Panc1 (cell line): ENCODE data around the gene RAB30. TPM values are rescaled to one million over a fixed set of nuclear protein-coding genes. Genes with fewer than 3 reads are reported as not detected.
"Not testable (repeated sequence)": the region's sequence is repeated elsewhere in the genome, so short reads cannot be mapped to it uniquely, and the experiment has no call there.

Experiments
- ATAC-seq: fragments of 200-7000 bp; cut with Tn5 transposase; 2 replicates; pipeline ENCODE4 v1.9.1; 2020; ENCODE audit warnings: mild to moderate bottlenecking, moderate library complexity
- BruUV-seq: library from RNA; stranded (reverse); fragments of 400-500 nt; replicated peaks from 2 replicates; lab custom pipeline; 2021; lab: Mats Ljungman, UMichigan
- CTCF ChIA-PET: fragments of 300-600 bp; sonication (Branson Sonifier 250); formaldehyde crosslinking; loops from one replicate; lab custom pipeline; 2022; ENCODE audit warnings: antibody characterized with exemption; lab: Charles Lee
- POLR2A ChIA-PET: fragments of 300-600 bp; sonication (Branson Sonifier 250); formaldehyde crosslinking; loops from one replicate; lab custom pipeline; 2022; ENCODE audit warnings: antibody characterized with exemption; lab: Charles Lee
- DNase-seq: peaks from one replicate; pipeline ENCODE4 v3.0.0-alpha.2; 2010; ENCODE audit warnings: low read depth, low spot score
- H3K27ac ChIP-seq: 2 replicates; pipeline ENCODE4 v1.5.1; 2011; ENCODE audit warnings: mild to moderate bottlenecking, low read length, inconsistent platforms
- H3K27me3 ChIP-seq: fragments of 200-500 bp; sonication (Bioruptor generic); 2 replicates; pipeline ENCODE4 v1.6.0; 2014; ENCODE audit warnings: low read length, inconsistent platforms; ENCODE audit not compliant: control insufficient read depth, insufficient read depth
- H3K36me3 ChIP-seq: fragments of 200-500 bp; sonication (Bioruptor generic); 2 replicates; pipeline ENCODE4 v1.5.1; 2014; ENCODE audit warnings: inconsistent platforms, mild to moderate bottlenecking, low read length, moderate library complexity; ENCODE audit not compliant: control insufficient read depth, insufficient read depth
- H3K4me1 ChIP-seq: 2 replicates; pipeline ENCODE4 v1.5.1; 2011; ENCODE audit warnings: inconsistent platforms, mild to moderate bottlenecking, low read length, moderate library complexity; ENCODE audit not compliant: control insufficient read depth, insufficient read depth
- H3K4me3 ChIP-seq, 2 experiments: 2 replicates each; pipeline ENCODE4 v1.5.1; 2011 to 2012; ENCODE audit warnings: low read depth in 2 of 2, low read length in 2 of 2, mild to moderate bottlenecking in 2 of 2, inconsistent platforms in 1 of 2, moderate library complexity in 1 of 2
- H3K9me3 ChIP-seq: fragments of 200-500 bp; sonication (Bioruptor generic); 2 replicates; pipeline ENCODE4 v1.5.1; 2014; ENCODE audit warnings: low read depth, mild to moderate bottlenecking, inconsistent platforms, low read length, moderate library complexity; ENCODE audit not compliant: control insufficient read depth, insufficient read depth
- CTCF ChIP-seq: fragments of 450-650 bp; IDR thresholded peaks from 2 replicates; pipeline ENCODE4 v1.5.1; 2017; ENCODE audit warnings: mild to moderate bottlenecking
- POLR2AphosphoS5 ChIP-seq: IDR thresholded peaks from 2 replicates; pipeline ENCODE4 v1.6.1; 2012; ENCODE audit warnings: mild to moderate bottlenecking, low read depth, low read length, moderate library complexity
- SIN3A ChIP-seq: IDR thresholded peaks from 2 replicates; pipeline ENCODE4 v1.6.1; 2012; ENCODE audit warnings: low read depth, mild to moderate bottlenecking, low read length, moderate library complexity, borderline replicate concordance; ENCODE audit not compliant: insufficient read depth
- TCF7L2 ChIP-seq: IDR thresholded peaks from 2 replicates; pipeline ENCODE4 v1.6.1; 2011; ENCODE audit warnings: mild to moderate bottlenecking, low read depth, low read length, inconsistent platforms
- in situ Hi-C: cut with HindIII; loops from 2 replicates; pipeline ENCODE4 v1.10.0; 2016; ENCODE audit warnings: low sequenced_read_pairs, low pct_unique_long_range_greater_than_20kb
- intact Hi-C: fragments of 100-400 bp; cut with micrococcal nuclease; formaldehyde crosslinking; loops from one replicate; pipeline ENCODE4 v1.10.0; 2022; ENCODE audit not compliant: unreplicated experiment
- total RNA-seq: library from RNA; stranded (reverse); gene quantifications from one replicate; pipeline ENCODE4 v1.2.1, GENCODE V29; 2021; ENCODE audit not compliant: unreplicated experiment
- TF ChIP-seq, protein P1 (sequence below), 2 experiments: IDR thresholded peaks; 2 replicates each; pipeline ENCODE4 v1.6.1; 2011 to 2012; ENCODE audit warnings: low read depth in 2 of 2, control low read depth in 1 of 2, low read length in 1 of 2, mild to moderate bottlenecking in 1 of 2, moderate library complexity in 1 of 2; ENCODE audit not compliant: insufficient read depth in 1 of 2

Gene RAB30
- total RNA-seq, 1 experiment from 2014 or later, result 19.0 TPM

GRCh38 chr11:82972103-82972502, 99.6 kb downstream of the RAB30 start:
- H3K9me3 ChIP-seq, result no peaks in the 10 kb centered on the region
- intact Hi-C loops (no loop called here), in situ Hi-C loops (no loop called here)
- DNase-seq (no peak), ATAC-seq (no peak)
- ChIA-PET CTCF (no interaction called here), POLR2A (no interaction called here)
- BruUV-seq, result no TSS peak
- H3K27ac ChIP-seq, result no peak overlapping the region
- TF ChIP-seq CTCF (no peak), SIN3A (no peak), TCF7L2 (no peak), POLR2AphosphoS5 (no peak)
- TF ChIP-seq, protein P1, sequence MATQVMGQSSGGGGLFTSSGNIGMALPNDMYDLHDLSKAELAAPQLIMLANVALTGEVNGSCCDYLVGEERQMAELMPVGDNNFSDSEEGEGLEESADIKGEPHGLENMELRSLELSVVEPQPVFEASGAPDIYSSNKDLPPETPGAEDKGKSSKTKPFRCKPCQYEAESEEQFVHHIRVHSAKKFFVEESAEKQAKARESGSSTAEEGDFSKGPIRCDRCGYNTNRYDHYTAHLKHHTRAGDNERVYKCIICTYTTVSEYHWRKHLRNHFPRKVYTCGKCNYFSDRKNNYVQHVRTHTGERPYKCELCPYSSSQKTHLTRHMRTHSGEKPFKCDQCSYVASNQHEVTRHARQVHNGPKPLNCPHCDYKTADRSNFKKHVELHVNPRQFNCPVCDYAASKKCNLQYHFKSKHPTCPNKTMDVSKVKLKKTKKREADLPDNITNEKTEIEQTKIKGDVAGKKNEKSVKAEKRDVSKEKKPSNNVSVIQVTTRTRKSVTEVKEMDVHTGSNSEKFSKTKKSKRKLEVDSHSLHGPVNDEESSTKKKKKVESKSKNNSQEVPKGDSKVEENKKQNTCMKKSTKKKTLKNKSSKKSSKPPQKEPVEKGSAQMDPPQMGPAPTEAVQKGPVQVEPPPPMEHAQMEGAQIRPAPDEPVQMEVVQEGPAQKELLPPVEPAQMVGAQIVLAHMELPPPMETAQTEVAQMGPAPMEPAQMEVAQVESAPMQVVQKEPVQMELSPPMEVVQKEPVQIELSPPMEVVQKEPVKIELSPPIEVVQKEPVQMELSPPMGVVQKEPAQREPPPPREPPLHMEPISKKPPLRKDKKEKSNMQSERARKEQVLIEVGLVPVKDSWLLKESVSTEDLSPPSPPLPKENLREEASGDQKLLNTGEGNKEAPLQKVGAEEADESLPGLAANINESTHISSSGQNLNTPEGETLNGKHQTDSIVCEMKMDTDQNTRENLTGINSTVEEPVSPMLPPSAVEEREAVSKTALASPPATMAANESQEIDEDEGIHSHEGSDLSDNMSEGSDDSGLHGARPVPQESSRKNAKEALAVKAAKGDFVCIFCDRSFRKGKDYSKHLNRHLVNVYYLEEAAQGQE (IDR thresholded peaks at IDR 0.05; ENCODE audit: insufficient read depth in 1 of 2, low read depth in 2 of 2, low read length in 1 of 2), result no peak
- no peak overlapping the region for H3K4me3 ChIP-seq
- H3K27me3 ChIP-seq, result no peaks in the 10 kb centered on the region
- no peaks in the 10 kb centered on the region for H3K4me1 ChIP-seq
- H3K36me3 ChIP-seq, result no peaks in the 10 kb centered on the region

- H3K27ac ChIP-seq, H3K9me3 ChIP-seq, intact Hi-C loops, DNase-seq, CTCF ChIA-PET, ATAC-seq, in situ Hi-C loops, H3K4me3 ChIP-seq, BruUV-seq, H3K36me3 ChIP-seq, H3K27me3 ChIP-seq, H3K4me1 ChIP-seq: not testable (repeated sequence)
- POLR2A ChIA-PET, result interaction anchor here (0.6 kb wide), 1 partner anchor 16 kb away, joined by 14 read pairs; no protein-coding TSS in a partner anchor
Measured at GRCh38 chr11:82971519-82971946, 100.2 kb downstream of the RAB30 start.

DNA sequence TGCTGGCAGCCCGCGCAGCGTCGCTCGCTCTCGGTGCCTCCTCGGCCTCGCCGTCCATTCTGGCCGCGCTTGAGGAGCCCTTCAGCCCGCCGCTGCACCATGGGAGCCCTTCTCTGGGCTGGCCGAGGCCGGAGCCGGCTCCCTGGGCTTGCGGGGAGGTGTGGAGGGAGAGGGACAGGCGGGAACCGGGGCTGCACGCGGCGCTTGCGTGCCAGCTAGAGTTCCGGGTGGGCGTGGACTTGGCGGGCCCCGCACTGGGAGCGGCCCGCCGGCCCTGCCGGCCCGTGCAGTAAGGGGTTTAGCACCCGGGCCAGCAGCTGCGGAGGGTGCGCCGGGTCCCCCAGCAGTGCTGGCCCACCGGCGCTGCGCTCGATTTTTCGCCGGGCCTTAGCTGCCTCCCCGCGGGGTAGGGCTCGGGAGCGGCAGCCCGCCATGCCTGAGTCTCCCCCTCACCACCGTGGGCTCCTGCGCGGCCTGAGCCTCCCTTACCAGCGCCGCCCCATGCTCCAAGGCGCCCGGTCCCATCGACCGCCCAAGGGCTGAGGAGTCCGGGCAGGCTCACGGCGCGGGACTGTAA, 101.1 kb downstream of the RAB30 start:
- H3K27me3 ChIP-seq, H3K4me3 ChIP-seq, CTCF ChIA-PET, H3K4me1 ChIP-seq, in situ Hi-C loops, DNase-seq, H3K27ac ChIP-seq, ATAC-seq, intact Hi-C loops, BruUV-seq, H3K36me3 ChIP-seq, H3K9me3 ChIP-seq: not testable (repeated sequence)
- POLR2A ChIA-PET, result interaction anchor here (0.6 kb wide), 1 partner anchor 105 kb away, joined by 6 read pairs; no protein-coding TSS in a partner anchor
